IPS-NIHi11 (cell line): ENCODE measurements around the gene SPSB3.

Experiments used
- DNase-seq: peaks from one replicate; pipeline ENCODE4 v3.0.0; 2012; ENCODE audit warnings: mixed read lengths, low spot score

The SPSB3 gene

DNA sequence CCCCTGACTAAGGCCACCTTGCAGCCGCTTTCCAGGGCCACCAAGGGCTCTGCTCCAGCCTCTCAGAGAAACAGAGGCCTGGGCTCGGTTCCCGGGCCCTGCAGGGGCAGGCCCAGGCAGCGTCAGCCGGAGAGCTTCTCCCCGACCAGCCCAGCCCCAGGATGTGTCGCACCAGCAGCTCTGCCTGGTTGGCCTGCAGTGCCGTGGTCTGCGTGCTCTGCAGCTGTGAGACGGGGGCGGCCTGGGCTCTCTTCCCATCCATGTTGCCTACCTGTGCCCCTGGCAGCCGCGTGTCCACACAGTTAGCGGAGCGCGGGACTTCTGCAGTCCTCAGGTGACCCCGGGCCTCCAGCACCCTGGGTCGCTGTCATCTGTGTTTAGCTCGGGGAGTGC, 6.3 kb upstream of the SPSB3 start:
- no peak for DNase-seq

DNA sequence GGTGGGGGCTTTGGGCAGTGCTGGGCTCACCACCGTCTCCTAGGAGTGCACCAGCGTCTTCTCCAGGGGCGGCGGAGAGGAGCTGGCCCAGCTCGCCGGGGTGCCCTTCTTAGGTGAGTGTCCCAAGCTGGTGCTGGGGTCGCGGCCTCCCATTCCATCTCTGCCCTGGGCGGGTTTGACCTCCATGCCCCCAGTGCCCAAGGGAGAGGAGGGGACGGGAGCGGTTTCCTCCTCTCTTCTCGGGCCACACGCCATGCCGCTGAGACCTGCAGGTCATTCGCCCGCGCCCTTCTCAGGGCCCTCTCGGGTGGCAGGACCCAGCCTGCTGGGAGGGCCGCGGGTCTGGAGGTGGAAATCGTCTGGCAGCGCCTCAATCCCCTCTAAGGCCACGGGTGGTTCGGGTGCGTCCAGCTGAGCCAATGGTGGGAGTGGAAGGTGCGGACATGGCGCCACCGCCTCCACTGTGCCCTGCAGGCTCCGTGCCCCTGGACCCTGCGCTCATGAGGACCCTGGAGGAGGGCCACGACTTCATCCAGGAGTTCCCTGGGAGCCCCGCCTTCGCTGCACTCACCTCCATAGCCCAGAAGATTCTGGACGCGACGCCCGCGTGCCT, 5.8 kb upstream of the SPSB3 start:
- DNase-seq, result no peak

DNA sequence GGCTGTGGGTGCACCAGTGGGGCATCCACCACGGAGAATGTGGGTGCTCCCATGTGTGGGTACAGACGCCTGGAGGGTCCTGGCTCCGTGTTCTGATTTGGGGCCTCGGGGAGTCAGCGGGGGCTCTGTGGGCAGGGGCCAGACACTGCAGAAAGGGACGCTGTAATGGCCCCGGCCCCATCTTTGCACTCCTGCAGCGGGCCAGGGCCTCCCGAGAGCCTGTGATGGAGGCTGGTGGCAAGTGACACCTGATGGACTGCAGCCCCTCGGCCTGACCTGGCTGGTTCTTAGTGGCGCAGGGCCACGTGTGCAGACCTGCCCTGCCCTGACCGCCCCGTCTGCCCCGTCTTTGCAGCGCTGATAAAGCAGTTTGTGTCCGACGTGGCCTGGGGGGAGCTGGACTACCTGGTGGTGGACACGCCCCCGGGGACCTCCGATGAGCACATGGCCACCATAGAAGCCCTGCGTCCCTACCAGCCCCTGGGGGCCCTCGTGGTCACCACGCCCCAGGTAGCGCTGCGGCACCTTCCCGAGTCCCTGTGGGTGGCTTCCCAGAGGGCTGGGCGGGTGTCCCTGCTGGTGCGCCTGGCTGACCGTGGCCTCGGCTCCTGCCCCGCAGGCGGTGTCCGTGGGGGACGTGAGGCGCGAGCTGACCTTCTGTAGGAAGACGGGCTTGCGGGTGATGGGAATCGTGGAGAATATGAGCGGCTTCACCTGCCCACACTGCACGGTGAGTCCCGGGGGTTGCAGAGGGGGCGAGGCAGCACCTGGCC, 5.1 kb upstream of the SPSB3 start:
- no peak for DNase-seq

DNA sequence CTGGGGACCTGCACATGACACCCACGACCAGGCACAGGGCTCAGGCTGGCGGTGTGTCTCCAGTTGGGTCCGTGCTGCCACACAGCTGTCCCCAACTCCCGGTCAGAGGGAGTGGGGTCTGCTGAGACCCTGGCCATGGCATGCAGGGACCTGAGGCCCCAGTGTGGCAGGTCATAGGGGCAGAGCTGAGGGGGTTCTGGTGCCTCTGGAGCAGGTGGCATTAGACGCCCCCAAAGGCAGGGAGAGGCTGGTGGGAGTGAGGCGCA, 4.6 kb upstream of the SPSB3 start:
- no peak for DNase-seq

DNA sequence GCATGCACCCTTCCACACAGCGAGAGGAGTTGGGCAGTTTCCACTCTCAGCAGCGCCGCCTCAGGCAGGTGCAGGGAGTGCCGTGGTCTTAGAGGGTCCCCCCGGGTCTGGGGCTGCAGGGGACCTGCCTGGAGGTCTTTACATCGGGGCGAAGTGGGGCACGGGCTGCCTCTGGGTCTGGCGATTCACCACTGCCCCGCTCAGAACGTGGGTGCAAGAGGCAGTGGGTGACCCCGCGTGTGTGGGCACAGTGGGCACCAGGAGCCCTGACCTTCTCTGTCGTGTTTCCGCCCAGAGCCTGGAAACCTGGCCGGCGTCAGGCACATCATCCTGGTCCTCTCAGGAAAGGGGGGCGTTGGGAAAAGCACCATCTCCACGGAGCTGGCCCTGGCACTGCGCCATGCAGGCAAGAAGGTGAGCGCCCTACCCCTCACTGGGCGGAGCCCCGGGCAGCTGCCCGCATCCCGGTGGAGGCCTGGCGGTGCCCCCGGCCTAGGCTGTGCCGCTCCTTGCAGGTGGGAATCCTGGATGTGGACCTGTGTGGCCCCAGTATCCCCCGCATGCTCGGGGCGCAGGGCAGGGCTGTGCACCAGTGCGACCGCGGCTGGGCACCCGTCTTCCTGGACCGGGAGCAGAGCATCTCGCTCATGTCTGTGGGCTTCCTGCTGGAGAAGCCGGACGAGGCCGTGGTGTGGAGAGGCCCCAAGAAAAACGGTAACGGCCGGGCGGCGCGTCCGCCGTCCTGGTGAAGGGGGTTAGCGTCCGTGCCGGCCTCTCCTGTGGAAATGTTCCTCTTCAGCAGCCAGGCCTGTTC, 4.1 kb upstream of the SPSB3 start:
- no peak for DNase-seq

DNA sequence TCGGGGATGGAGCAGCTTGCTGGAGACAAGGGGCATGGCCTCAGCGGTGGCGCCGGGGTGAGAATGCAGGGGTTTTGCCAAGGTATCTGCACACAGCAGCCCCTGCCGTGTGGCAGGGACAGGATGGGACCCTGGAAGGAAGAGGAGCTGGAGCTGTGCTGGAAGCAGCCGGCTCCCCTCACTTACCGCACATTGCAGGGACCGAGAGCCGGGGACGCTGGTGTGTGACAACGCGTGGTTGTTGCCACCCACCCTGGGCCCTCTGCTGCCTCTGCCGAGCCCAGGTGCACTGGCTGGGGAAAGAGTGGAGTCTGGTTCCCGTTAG, 3.4 kb upstream of the SPSB3 start:
- DNase-seq, result no peak

DNA sequence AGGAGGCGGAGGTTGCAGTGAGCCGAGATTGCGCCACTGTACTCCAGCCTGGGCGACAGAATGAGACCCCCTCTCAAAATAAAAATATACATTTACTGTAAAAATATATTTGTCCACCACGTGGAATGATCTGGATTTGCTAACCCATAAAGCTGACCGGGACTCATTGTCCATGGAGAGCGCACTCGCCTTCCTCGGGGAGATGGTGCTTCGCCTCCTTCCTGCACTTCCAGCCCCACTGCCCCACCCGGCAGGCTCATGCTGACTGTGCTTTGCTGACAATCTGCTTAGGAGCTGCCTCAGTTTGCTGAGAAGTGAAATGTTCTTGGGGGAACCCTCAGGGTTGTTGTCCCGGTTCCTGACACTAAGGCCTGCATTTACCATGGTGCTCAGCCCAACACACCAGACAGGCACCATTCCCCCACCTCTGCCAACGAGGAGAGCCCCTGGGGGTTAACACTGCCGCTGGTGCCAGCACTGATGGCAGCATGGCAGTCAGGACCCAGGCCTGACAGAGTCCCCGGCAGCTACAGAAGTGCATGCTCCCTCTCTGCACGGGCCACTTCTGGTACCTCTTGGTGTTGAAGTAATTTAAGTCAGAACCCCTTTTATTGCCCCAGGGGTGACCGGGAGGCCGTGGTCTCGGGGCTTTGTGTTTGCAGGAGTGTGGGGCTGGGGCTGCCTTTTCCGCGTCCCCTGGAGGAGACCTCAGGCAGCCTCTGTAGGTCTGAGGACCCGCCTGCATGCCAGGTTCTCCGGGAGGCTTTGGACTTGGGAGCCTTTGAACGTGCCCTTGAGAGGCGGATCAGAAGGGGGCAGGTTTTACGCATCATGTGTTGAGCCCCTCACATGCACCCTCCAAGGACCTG, 2.8 kb upstream of the SPSB3 start:
- DNase-seq, result no peak

DNA sequence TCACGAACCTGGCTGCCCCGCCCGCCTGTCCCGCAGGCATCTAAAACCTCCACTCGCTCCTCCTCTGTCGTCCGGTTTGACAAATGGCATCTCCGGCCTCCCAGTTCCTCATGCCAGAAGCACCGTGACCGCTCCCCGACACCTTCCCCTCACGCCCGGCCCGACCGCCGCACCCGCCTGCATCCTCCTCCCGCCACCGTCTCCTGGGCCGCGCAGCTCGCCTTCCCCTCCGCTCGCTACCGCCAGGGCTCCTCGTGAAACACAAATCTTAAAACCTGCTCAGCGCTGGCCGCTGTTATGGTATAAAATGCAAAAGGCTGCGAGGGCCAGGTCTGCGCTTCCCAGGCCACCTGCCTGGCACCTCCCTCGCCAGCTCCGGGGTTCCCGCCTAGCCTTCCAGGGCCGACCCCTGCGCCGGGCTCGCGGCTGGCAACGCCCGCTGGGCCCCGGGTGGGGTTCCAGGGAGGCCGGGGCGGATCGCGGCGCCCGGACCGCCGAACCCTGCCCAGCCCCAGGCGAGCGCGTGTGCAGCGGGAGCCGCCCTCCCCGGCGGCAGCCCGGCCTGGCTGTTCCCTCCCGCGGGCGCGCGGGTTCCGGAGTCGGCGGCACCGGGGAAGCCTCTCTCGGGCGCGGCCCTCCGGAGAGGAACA, 488 bp downstream of the SPSB3 start:
- peak; percentile 63 for DNase-seq

DNA sequence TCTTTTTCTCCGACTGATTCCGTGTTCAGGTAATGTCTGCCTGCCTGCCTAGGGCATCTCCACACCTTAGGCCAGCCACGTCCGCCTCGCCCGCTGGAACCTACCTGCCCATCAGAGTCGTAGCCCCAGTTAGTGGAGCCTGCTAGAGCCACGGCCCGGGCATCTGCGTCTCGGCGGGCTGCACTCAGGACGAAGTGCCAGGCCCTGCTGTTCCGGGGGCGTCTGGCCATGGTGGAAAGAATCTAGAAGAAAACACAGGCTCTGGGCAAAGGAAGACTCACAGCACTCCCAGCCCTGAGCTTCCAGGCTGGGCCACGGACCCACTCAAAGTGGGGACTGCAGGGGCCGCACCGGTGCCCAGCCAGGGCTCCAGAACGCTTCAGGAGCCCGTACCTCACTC, 1.1 kb downstream of the SPSB3 start:
- no peak for DNase-seq

DNA sequence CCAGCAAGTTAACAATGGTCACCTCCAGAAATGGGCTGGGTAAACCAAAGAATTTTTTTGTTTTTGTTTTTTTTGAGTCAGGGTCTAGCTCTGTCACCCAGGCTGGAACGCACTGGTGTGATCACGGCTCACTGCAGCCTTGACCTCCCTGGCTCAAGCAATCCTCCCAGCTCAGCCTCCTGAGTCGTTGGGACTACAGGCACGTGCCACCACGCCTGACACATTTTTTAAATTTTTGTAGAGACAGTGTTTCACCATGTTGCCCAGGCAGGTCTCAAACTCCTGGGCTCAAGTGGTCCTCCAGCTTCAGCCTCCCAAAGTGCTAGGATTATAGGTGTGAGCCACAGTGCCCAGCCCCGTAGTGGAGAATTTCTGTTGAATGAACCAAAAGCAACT, 1.7 kb downstream of the SPSB3 start:
- no peak for DNase-seq

DNA sequence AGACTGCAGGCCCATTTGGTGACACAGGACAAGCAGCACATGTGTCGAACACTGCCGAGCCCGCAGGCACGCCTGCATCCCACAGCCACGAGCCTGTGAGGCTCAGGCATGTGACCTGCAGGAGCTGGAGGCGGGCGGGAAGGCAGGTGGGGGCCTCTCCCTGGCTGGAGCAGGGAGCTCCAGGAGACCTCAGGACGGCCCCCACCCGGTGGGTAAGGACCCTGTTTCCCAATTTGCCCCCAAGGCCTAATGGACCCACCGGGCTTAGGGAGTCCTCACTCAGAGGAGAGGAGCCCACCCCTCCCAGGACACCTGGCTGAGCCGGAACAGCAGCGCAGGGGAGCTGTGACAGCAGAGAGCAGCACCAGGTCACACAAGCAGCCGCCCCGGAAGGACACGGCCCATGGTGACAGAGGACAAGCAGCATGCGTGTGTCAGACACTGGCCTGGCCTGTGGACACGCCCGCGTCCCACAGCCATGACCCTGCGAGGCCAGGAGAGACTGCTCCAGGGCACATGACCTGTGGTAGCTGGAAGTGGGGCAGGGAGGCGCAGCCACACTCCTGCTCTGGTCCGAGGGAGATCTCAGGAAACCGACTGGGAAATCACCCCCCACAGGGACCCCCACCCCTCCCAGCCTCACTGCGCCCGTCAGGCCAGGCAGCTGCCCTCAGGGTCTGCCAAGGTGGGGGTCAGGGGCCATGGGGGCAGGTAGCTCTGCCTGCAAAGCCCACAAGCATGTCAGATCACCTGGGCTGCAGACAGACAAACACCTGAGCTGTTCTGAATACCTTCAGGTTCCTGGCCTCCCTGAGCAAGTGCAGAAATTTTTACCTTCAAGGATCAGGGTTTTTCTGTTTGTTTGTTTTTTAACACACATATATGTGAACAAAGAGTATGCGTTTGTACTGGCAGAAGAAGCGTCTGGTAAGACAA, 2.4 kb downstream of the SPSB3 start:
- no peak for DNase-seq

DNA sequence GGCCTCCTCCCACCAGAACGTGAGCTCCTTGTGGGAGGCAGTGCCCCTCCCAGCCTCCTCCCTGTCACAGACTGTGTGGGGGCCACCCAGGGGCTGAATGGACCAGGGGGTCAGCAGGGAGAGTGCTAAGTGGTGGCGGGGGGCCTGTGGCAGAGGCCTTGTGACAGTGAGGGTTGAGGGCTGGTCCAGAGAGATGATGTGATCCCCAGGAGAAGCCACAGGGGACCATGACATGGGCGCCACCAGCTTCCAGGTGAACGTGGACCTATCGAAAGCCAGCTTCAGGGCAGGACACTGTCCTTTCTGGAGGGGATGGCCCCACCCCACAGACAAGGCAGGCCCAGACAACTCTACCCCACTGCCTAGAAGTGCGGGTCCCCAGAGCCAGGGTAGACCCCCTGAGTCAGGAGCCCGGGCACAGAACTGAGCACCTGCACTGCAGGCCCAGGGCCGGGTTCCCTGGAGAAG, 3.1 kb downstream of the SPSB3 start:
- DNase-seq, result no peak

DNA sequence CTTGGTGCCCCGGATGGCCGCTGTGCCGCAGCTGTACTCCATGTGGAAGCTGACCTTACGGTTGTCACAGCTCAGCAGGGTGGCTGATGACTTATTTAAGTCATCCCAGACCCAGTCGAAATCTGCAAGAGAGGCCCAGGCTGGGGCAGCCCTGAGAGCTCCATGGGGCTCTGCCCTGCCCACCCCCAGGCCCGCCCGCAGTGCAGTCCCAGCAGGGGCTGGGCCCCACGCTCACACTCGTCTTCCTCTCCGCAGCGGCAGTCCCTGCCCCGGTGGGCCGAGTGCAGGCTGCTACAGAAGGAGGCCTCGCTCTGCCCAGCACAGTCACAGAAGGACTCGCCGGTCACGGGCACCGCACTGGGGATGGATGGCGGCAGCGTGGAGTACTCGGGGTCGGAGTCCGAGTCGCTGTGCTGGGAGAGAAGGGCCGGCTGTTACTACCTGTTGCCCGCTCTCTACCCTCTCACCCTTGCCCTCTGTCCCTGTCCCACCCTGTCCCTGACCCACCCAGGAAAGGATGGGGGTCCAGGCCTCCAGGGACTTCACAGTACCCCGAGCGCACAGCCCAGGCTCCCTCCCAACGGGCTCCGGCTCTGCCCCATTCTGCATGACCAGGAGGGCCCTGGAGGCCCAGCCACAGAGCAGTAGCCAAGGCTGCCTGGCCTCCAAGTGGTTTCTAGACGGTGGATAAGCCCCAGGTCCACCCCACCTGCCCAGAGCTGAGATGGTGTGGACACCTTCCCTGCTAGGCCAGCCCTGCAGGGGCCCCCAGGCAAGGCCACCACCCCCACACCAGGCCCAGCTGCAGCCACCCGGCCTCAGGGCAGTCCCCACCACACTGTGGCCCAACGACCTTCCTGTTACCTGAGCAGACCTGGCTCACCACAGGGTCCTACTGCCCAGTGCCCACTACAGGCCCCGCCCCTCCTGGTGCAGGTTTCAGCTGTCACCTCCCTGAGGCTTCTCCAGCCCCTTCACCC, 3.9 kb downstream of the SPSB3 start:
- DNase-seq, result no peak

DNA sequence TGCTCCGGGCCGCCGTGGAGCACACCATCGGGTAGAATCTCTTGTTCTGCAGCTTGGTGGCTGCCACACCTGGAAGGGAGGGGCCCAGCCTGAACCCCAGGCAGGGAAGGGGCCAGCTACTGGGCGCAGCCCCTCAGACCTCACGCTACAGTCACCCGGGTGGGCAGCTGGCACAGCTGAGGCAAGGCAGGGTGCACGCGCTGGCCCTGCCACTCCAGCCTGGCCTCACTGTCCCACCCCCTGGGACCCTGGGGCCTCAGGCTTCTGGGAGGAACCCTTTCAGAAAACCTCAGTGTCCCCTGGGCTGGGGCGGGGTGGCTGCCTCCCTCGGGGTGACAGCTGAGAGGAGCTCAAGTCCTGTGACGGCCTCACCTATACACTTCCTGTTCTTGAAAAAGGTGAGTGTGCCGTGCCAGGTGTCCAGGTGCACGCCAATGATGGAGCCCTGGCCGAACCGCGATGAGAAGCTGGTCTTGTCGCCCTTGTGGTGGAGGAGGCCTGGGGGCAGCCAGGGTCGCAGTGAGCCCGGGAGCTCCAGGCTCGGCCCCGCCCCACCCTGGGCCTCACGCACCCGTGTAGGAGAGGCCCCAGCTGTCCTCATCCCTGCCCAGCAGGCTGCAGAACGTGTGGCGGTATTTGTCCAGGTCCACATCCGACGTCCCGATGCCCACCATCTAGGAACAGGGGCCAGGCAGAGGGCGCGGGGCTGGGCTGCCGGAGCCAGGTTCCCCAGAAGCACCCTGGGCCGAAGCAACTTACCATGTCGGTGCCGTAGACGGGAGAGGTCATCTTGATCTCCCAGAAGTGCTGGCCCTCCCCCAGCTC, 4.8 kb downstream of the SPSB3 start:
- no peak for DNase-seq

DNA sequence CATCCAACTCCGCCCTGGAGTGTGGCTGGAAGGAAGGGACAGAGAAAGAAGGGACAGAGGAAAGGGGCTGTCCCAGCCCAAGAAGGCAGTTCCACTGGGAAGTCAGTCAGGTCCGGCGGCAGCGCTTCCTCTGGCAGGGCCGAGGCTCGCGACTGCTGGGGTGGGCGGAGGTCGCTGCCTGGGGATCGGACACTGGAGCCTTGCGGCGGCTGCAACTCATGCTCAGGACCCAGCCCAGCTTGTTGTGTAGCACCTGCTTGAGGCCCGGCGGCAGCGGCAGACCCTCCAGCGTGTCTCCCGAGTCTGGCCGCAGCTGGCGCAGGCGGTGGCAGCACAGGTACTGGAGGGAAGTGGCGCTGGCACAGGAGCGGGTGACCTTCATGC, 5.4 kb downstream of the SPSB3 start:
- DNase-seq, result no peak

DNA sequence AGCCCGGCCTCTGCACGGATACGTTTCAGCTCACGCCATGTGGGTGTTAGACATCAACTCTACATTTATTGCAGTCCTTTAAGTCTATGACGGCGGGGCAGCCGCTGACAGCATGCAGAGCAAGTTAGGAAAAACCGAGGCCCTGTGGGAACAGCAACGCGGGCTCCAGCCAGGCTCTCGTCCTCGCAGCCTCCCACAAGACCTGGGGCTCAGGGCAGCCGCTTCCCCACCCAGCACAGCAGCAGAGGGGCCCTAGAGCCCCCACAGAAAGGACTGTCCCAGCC, 5.8 kb downstream of the SPSB3 start:
- no peak for DNase-seq

DNA sequence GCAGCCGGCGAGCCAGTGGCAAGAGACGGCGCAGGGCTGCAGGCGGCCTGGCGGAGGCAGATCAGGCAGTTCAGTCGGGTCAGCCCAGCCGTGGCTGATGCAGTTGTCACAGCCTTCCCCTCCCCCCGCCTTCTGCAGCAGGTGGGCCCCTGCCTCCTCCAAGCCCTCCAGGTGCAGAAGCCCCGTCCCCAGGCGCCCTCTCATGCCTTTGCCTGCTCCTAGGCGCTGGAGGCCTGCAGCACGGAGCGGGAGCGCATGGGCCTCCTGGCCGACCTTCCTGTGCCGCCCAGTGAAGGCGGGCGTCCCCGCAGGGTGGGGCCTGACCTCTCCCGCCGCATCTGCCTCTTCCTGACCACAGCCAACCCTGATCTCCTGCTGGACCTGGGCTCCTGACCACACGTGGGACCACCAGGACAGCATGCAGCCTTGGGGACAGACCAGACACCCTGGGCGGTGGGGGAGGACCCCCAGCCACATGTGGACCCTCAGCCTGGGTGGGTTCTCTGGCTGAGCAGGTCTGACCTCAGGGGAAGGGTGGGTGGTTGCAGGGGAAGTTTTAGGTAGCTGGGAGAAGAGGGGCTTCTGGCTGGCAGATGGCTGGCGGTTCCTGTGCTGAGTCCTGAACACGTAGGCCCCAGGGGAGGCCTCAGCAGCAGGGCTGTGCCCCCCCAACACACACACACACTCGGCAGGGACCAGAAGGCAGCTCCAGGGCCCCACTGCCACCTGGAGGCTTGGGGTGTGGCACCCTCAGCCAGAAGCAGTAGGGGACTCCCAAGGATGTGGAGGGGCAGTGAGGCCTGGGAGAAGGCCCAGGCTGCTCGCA, 6.3 kb downstream of the SPSB3 start:
- DNase-seq, result no peak
